ENCODE results near the gene VTI1A. TPM values are rescaled to one million over a fixed set of nuclear protein-coding genes. Genes with fewer than 3 reads are reported as not detected.

Gene VTI1A
- total and polyA plus RNA-seq, 2 of the 8 experiments (the other 6 are each of a cell fraction or from before 2014, with no cell fraction given), result 6.0 to 20.0 TPM

- H3K14ac ChIP-seq (ENCODE audit: insufficient read length), result no peak overlapping the region
- CTCF ChIA-PET (ENCODE audit: partially characterized antibody), result interaction anchor here (0.8 kb wide), 1 partner anchor 79 kb away, joined by 3 read pairs; no protein-coding TSS in a partner anchor
- no peak overlapping the region for H3K4me3 ChIP-seq (ENCODE audit: extremely low read depth in 1 of 4, insufficient read depth in 2 of 4, low read depth in 3 of 4, low read length in 4 of 4)
- no peak for DNase-seq (ENCODE audit: low read depth in 1 of 2, low spot score in 2 of 2)
- no peak overlapping the region for H3K27ac ChIP-seq (ENCODE audit: low read depth, low read length)
- POLR2A ChIA-PET (ENCODE audit: partially characterized antibody), result no interaction called here
- H2AFZ ChIP-seq (ENCODE audit: low read length), result no peak overlapping the region
- H3K4ac ChIP-seq (replicated peaks; ENCODE audit: insufficient read length, low read depth, low read length), result no peak overlapping the region
- no peak overlapping the region for H3K9ac ChIP-seq (replicated peaks in 1 of 4; ENCODE audit: extremely low read depth in 1 of 4, low read depth in 3 of 4, low read length in 3 of 4)
- no peak overlapping the region for H2BK120ac ChIP-seq (replicated peaks; ENCODE audit: low read depth, low read length)
- TF ChIP-seq KDM1A (IDR thresholded peaks at IDR 0.05; ENCODE audit: borderline replicate concordance, low read length) (no peak), RAD21 (IDR thresholded peaks at IDR 0.05 in 1 of 2, conservative IDR thresholded peaks at IDR 0.05 in 1 of 2; ENCODE audit: low read depth in 2 of 2, low read length in 2 of 2) (no peak), TCF12 (IDR thresholded peaks at IDR 0.05; ENCODE audit: low read depth, low read length) (no peak), CHD2 (IDR thresholded peaks at IDR 0.05; ENCODE audit: low read length) (no peak), EGR1 (IDR thresholded peaks at IDR 0.05; ENCODE audit: borderline replicate concordance, low read depth, low read length) (no peak), TAF7 (optimal IDR thresholded peaks at IDR 0.05; ENCODE audit: borderline replicate concordance, low read depth, low read length) (no peak), ASH2L (IDR thresholded peaks at IDR 0.05; ENCODE audit: low read length) (no peak), SIRT6 (IDR thresholded peaks at IDR 0.05; ENCODE audit: low read length) (no peak), SP4 (IDR thresholded peaks at IDR 0.05; ENCODE audit: low read length) (no peak), USF2 (IDR thresholded peaks at IDR 0.05; ENCODE audit: low read length) (no peak), TAF1 (IDR thresholded peaks at IDR 0.05; ENCODE audit: low read depth, low read length) (no peak), BACH1 (IDR thresholded peaks at IDR 0.05; ENCODE audit: low read length) (no peak), POU5F1 (IDR thresholded peaks at IDR 0.05; ENCODE audit: low read depth, low read length) (no peak), CREB1 (IDR thresholded peaks at IDR 0.05) (no peak), POLR2AphosphoS5 (IDR thresholded peaks at IDR 0.05; ENCODE audit: low read depth, low read length) (no peak)
- no peak overlapping the region for H2BK15ac ChIP-seq (ENCODE audit: low read length)
- no peak overlapping the region for H3K18ac ChIP-seq (ENCODE audit: extremely low read depth, low read length)
- H3K9me3 ChIP-seq (ENCODE audit: insufficient read depth in 2 of 2, low read depth in 1 of 2, low read length in 1 of 2), result no peaks in the 10 kb centered on the region
- H3K56ac ChIP-seq (replicated peaks; ENCODE audit: insufficient read length, low read depth, low read length), result no peak overlapping the region
- no peaks in the 10 kb centered on the region for H3K79me1 ChIP-seq (ENCODE audit: low read depth, low read length)
- H2BK20ac ChIP-seq (ENCODE audit: low read length), result no peak overlapping the region
- FAIRE-seq, result no peak
- H4K20me1 ChIP-seq (replicated peaks in 1 of 2; ENCODE audit: control insufficient read depth in 1 of 2, insufficient read depth in 2 of 2, low read length in 2 of 2), result no peaks in the 10 kb centered on the region
- H4K8ac ChIP-seq (ENCODE audit: extremely low read depth, insufficient read depth, low read length), result no peak overlapping the region
- peaks cover 0 to 3% (median 0%) of the 10 kb centered on the region in 4 experiments; a peak in 2 of 7 replicates for H3K4me1 ChIP-seq (replicated peaks in 1 of 4; ENCODE audit: control insufficient read depth in 3 of 4, insufficient read depth in 4 of 4, low read length in 3 of 4)
- H4K5ac ChIP-seq (ENCODE audit: insufficient read length, low read depth, low read length), result no peak overlapping the region
- no peak overlapping the region for H3K23ac ChIP-seq (ENCODE audit: insufficient read length)
- H3K36me3 ChIP-seq (ENCODE audit: control insufficient read depth in 2 of 4, insufficient read depth in 4 of 4, low read length in 3 of 4), result no peaks in the 10 kb centered on the region
- H3K27me3 ChIP-seq (replicated peaks in 1 of 4; ENCODE audit: control insufficient read depth in 3 of 4, extremely low read depth in 1 of 4, insufficient read depth in 3 of 4, low read length in 3 of 4), result no peaks in the 10 kb centered on the region
- no peak overlapping the region for H3K4me2 ChIP-seq (ENCODE audit: insufficient read depth in 1 of 2, low read depth in 2 of 2, low read length in 2 of 2)
- H2AK5ac ChIP-seq (ENCODE audit: low read depth, low read length), result no peak overlapping the region
- H3K79me2 ChIP-seq (ENCODE audit: control insufficient read depth in 1 of 2, insufficient read depth in 2 of 2, low read length in 2 of 2), result no peaks in the 10 kb centered on the region
- 91% methylated on average over 2 of the region's 2 CpGs; no CpG with 5 or more reads in 1 of the 2 experiments for WGBS, 2 experiments (ENCODE audit: extremely low coverage in 1 of 2, insufficient coverage in 1 of 2, insufficient read length in 1 of 2, insufficient replicate concordance in 2 of 2, low coverage in 1 of 2, low lambda C conversion rate in 2 of 2, missing lambda C conversion rate in 1 of 2)
- no peak overlapping the region for H2BK12ac ChIP-seq (ENCODE audit: low read depth, low read length)
- H4K91ac ChIP-seq (replicated peaks; ENCODE audit: insufficient read length, low read length), result no peak overlapping the region
- no peak overlapping the region for H2BK5ac ChIP-seq (ENCODE audit: low read depth, low read length)
- H3K23me2 ChIP-seq (ENCODE audit: low read depth, low read length), result no peaks in the 10 kb centered on the region
Measured at GRCh38 chr10:112644265-112644645, 197.2 kb downstream of the VTI1A start.
